ENCODE measurements around the gene KRABD2.

KRABD2 gene

DNA sequence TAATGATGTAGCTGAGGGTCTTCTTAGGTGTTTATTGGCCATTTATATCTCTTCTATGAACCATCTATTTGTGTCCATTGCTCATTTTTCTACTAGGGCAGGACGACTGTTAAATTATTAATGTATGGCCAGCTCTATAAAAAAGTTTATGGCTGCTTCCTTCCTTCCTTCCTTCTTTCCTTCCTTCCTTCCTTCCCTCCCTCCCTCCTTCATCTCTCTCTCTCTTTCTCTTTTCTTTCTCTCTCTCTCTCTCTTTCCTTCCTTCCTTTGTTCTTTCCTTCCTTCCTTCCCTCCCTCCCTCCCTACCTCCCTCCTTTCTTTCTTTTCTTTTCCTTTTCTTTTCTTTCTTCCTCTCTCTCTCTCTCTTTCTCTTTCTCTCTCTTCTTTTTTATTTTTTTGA lies 42.0 kb upstream of the KRABD2 start:
- no peak for DNase-seq (ENCODE audit: extremely low spot score)
- Histone ChIP-seq H3K9me3 (no peaks in the 10 kb centered on the region), H3K4me3 (no peak overlapping the region), H3K27me3 (peaks cover 0 to 10% (median 0%) of the 10 kb centered on the region in 4 donors), H3K27ac (replicated peaks in 1 of 4) (no peak overlapping the region), H3K36me3 (no peaks in the 10 kb centered on the region), H3K4me1 (peaks cover 10 to 15% (median 13%) of the 10 kb centered on the region in 4 donors)
- 78% methylated on average over 1 of the region's 1 CpG for WGBS
- intact Hi-C loops (cut with DNase I): no loop called here
- TF ChIP-seq CTCF (IDR thresholded peaks at IDR 0.05) (no peak), EP300 (IDR thresholded peaks at IDR 0.05) (no peak), POLR2AphosphoS5 (IDR thresholded peaks at IDR 0.05) (no peak), POLR2A (IDR thresholded peaks at IDR 0.05; ENCODE audit: low read depth) (no peak)

DNA sequence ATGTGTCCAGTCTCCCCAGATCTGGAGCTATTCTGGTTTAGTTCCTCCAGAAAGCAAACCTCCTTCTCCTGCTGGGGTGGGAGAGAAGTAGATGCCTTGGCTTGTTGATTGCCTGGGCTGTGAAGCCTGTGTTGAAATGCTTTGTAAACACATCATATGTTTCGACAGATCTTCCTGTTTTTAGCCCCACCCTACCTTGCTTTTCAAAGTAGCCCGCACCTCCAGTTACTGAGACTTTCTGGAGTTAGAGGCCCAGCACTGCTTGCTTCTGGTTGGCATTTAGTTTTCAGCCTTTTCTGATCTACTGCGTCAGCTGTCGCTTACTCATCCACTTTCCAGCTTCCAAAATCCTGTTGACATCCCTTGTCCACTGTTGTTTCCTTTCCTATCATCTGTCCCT lies 41.3 kb upstream of the KRABD2 start:
- WGBS: 82% methylated on average over 4 of the region's 4 CpGs
- no peak overlapping the region for H3K27ac ChIP-seq (replicated peaks in 1 of 4)

DNA sequence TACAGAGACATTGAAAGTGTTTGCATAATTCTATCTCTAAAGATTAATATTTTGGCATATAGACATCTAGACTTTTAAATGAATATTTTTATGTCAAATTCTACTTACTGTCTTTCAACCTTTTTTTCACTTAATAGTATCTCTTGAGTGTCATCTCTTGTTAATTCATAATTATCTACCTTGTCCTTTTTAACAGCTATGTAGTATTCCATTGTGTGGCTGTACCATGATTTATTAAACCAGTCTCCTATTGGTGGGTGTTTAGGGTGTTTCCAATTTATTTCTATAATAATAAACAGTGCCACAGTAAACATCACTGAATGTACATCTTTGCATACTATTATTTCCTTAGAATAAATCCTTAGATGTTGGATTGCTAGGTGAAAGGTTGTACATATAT lies 37.4 kb upstream of the KRABD2 start:
- Histone ChIP-seq H3K27me3 (peaks cover 0 to 10% (median 0%) of the 10 kb centered on the region in 4 donors), H3K9me3 (no peaks in the 10 kb centered on the region), H3K36me3 (no peaks in the 10 kb centered on the region), H3K27ac (replicated peaks in 1 of 4) (no peak overlapping the region), H3K4me3 (no peak overlapping the region), H3K4me1 (peaks cover 0 to 8% (median 7%) of the 10 kb centered on the region in 4 donors)
- intact Hi-C loops (cut with DNase I): no loop called here
- TF ChIP-seq POLR2AphosphoS5 (IDR thresholded peaks at IDR 0.05): no peak
- no peak for TF ChIP-seq POLR2A (IDR thresholded peaks at IDR 0.05; ENCODE audit: low read depth)
- no peak for TF ChIP-seq CTCF (IDR thresholded peaks at IDR 0.05)
- TF ChIP-seq EP300 (IDR thresholded peaks at IDR 0.05): no peak
- no peak for DNase-seq (ENCODE audit: extremely low spot score)

More for the DNA sequence above, 41.3 kb upstream of the KRABD2 start:
- no peak overlapping the region for H3K4me3 ChIP-seq
- H3K27me3 ChIP-seq: peaks cover 0 to 10% (median 0%) of the 10 kb centered on the region in 4 donors
- H3K9me3 ChIP-seq: no peaks in the 10 kb centered on the region
- H3K4me1 ChIP-seq: peaks cover 10 to 15% (median 13%) of the 10 kb centered on the region in 4 donors
- no peaks in the 10 kb centered on the region for H3K36me3 ChIP-seq
- intact Hi-C loops (cut with DNase I): no loop called here
- TF ChIP-seq EP300 (IDR thresholded peaks at IDR 0.05): no peak
- TF ChIP-seq POLR2A (IDR thresholded peaks at IDR 0.05; ENCODE audit: low read depth): no peak
- no peak for TF ChIP-seq POLR2AphosphoS5 (IDR thresholded peaks at IDR 0.05)
- no peak for TF ChIP-seq CTCF (IDR thresholded peaks at IDR 0.05)
- DNase-seq (ENCODE audit: extremely low spot score): no peak

GRCh38 chr17:8413328-8413727 lies 36.8 kb upstream of the KRABD2 start:
- H3K27ac ChIP-seq (replicated peaks in 1 of 4): no peak overlapping the region
- TF ChIP-seq CTCF (IDR thresholded peaks at IDR 0.05) (no peak), POLR2A (IDR thresholded peaks at IDR 0.05; ENCODE audit: low read depth) (no peak), POLR2AphosphoS5 (IDR thresholded peaks at IDR 0.05) (no peak), EP300 (IDR thresholded peaks at IDR 0.05) (no peak)
- H3K4me1 ChIP-seq: peaks cover 0 to 8% (median 7%) of the 10 kb centered on the region in 4 donors
- no peak for DNase-seq (ENCODE audit: extremely low spot score)
- intact Hi-C loops (cut with DNase I): no loop called here
- peaks cover 0 to 11% (median 0%) of the 10 kb centered on the region in 4 donors for H3K27me3 ChIP-seq
- no peaks in the 10 kb centered on the region for H3K36me3 ChIP-seq
- no peaks in the 10 kb centered on the region for H3K9me3 ChIP-seq
- WGBS: 83% methylated on average over 4 of the region's 4 CpGs
- no peak overlapping the region for H3K4me3 ChIP-seq

- 81% methylated on average over 5 of the region's 5 CpGs for WGBS
- Histone ChIP-seq H3K36me3 (no peaks in the 10 kb centered on the region), H3K4me3 (no peak overlapping the region), H3K4me1 (peaks cover 0 to 8% (median 7%) of the 10 kb centered on the region in 4 donors), H3K9me3 (no peaks in the 10 kb centered on the region), H3K27ac (replicated peaks in 1 of 4) (no peak overlapping the region), H3K27me3 (peaks cover 0 to 18% (median 0%) of the 10 kb centered on the region in 4 donors)
- DNase-seq (ENCODE audit: extremely low spot score): no peak
- no peak for TF ChIP-seq POLR2AphosphoS5 (IDR thresholded peaks at IDR 0.05)
- TF ChIP-seq CTCF (IDR thresholded peaks at IDR 0.05): no peak
- no peak for TF ChIP-seq EP300 (IDR thresholded peaks at IDR 0.05)
- TF ChIP-seq POLR2A (IDR thresholded peaks at IDR 0.05; ENCODE audit: low read depth): no peak
- intact Hi-C loops (cut with DNase I): no loop called here
Observed at GRCh38 chr17:8412089-8412488, 35.6 kb upstream of the KRABD2 start.
